Right forelimb (tissue), 1 donor: ENCODE measurements around the gene TGFA.

Experiments
- DNase-seq: peaks from one replicate; pipeline ENCODE4 v3.0.0-alpha.2; 2018

TGFA gene

DNA sequence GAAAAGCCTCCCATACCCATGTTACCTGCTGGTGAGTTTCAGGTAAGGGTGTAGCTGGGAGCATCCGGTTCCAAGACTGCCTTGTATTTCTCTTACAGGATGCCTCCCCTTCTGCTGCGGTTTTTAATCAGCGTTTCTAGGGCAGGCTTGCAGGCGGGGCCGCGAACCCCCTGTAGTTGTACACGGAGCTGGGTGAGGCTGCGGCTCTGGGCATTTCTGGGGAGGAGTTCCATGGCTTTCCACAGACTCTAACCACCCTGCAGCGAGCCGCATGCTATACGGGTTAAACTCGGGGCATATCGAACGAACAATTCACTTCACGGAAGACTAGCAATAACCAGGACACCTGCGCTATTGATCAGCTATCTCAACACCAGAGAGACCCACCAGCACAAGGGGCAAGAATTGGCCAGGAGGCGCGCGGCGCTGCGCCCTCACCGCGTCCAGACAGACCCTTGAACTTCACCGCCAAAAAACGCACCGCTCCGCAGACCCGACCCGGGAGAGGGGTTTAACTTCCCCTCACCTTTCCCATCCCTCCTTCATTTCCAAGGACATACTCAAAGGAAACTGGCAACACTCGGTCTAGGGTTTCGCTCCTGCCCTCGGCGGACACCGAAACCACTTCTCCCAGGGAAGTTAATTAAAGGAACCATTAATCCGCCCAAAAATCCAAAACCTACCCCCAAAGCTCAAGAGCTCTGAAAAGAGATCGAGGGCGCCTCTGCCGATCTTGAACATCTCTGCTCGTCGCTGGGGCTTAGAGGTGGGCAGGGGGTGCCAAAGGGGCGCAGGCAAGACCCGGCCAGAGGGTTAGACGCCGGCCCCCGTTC is 909 bp downstream of the TGFA start:
- DNase-seq = no peak

DNA sequence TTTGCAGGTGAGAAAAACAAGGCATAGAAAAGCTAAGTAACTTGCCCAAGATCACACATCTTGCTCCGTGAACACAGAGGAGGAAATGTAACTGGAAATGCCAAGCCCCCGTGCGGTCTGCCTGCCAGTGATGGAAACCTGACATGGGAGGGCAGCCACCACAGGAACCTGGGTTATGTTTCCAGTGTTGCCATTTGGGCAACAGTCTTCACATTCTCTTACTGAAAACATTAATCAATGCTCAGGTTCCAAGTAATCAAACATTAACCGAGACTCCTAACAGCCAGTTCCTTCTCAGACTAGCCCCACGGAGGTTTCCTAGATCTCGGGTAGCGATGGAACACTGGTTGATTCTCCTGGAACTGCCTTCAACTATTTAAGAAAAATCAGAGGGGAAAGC is 2.5 kb downstream of the TGFA start:
- no peak for DNase-seq

DNA sequence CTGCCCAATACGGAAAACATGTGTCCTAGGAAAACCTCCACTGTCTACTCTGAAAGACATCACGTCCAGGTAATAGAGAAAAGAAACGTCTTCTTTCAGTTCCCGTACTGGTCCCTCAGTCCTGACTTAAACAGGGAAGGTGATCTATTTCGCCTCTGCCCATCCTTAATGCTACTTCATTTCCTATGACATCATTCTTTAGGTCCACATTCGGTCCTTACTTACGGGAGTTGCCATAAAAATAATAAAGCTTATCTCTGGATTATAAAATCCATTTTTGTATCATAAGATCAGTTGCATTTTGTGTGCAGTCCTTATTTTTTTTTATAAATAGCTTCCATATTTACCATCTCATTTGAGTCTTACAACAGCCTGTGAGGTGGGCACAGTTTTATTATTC is 3.7 kb downstream of the TGFA start:
- no peak for DNase-seq

DNA sequence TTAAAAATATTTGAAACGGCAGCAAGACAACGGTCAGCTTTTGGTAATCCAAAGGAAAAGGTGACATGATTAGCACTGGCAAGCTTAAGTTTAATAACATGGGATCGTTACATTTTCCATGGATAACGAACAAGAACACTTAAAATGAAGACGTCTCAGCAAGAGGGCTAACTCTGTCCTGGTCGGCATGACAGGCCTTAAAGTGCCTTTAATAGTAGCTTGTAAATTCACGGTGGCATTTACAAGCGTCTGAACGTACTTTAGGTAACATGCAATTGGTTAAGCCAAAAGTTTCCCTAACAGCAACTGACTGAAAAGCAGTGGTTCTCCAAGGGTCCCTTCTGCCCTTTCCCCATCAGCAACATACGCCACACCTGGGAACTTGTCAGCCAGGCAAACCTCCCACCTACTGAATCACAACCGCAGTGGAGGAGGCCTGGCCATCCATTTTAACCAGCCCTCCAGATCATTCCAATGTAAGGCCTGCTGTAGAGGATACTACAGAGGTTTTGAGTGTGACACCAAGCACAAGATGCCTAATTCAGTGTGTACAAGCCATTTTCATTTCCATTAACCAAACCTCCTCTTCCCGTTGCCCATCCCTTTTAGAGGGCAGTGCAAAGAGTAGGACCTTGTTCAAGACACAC is 4.4 kb downstream of the TGFA start:
- DNase-seq = no peak

DNA sequence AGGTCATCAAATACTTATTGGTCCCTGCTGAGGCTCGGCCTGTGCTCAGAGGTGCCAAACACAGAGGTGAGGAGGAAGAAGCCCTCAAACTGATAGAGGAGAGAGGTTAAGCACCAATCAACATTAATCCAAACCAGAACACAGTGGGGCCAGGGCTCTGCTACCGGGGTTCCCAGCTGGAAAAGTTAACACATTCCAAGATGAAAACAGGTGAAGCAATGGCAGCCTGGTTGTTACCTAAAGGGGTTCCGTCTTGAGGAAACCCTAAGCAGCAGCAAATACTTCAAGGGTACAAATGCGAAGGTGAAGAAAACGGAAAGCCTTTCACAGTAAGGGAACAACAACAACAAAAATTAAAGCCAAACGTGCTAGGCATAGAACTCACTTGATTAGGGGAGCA is 5.4 kb downstream of the TGFA start:
- no peak for DNase-seq

DNA sequence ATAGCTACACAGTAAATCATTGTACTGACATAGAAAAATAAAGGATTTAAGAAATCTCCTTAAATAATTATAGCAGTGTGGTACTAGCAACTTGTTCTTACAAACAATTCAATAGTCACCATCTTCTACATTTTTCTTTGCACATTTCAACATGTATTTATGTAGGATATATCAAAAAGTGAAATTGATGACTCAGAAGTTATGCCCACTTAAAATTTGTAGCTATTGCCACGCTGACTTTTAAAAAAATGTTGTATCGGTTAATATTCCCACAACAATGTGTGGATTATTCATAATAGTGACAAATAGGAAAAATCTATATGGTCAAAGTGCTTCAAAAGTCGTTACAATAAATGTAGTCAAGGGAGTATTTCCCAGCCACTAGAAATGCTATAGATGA is 6.7 kb downstream of the TGFA start:
- DNase-seq = no peak

DNA sequence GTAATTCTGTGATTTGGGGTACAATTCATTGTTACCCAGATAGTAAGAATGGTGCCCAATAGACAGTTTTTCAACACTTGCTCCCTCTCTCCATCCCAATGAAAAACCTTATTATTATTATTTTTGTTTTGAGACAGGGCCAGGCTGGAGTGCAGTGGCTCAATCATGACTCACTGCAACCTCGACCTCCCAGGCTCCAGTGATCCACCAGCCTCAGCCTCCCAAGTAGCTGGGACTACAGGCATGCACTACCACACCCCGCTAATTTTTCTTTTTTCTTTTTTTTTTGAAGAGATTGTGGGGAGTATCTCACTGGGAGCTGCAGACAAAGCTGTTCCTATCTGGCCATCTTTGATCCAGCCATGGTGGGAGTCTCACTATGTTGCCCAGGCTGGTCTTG is 7.2 kb downstream of the TGFA start:
- no peak for DNase-seq

DNA sequence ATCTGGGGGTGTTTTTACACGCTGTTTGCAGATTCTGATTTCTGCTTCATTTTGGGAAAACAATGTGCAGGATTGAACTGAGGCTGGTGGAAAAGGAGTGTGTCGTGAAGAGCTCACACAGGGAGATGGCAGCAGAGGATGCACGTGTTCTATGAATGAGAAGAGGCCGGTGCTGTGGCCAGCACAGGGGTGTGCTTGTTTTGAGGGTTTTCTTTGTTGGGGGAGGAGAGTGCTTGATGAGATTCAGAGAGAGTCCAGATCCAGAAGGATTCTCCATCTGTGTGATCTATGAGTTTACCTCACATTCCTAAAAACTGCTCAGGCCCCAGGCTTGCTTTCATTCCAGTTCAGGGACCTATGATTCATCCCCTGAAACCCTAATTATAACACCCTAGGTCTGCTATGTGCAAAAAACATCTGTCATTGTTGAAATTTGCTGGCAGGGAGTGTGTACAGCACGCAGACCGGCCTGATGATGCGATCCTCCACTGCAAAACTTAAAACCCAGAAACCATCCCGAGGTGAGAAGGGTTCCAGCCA is 12.1 kb downstream of the TGFA start:
- no peak for DNase-seq

DNA sequence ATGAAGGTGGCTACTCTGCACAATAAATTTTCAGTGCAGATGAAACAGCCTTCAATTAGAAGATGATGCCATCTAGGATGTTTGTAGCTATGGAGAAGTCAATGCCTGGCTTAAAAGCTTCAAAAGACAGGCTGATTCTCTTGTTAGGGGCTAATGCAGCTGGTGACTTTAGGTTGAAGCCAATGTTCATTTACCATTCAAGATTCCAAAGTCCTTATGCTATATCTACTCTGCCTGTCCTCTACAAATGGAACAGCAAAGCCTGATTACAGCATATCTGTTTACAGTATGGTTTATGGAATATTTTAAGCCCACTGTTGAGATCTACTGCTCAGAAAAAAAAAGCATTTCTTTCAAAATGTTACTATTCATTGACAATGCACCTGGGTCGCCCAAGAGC is 15.8 kb downstream of the TGFA start:
- DNase-seq = no peak

DNA sequence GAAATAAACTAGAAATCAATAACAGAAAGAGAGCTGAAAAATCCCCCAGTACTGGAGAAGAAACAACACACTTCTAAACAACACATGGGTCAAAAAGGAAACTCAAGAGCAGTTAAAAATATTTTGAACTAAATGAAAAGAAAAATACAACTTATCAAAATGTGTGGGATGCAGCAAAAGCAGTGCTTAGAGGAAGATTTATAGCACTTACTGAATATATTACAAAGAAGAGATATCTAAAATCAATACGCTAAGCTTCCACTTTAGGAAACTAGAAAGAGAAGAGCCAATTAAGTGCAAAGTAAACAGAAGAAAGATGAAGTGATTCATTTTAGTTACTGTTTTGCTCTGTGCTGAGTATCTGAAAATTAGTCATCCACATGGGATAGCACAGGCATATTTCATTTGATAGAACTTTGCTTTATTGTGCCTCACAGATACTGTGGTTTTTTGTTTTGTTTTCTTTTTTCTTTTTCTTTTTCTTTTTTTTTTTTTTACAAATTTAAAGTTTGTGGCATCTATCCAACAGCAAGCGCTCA is 17.0 kb downstream of the TGFA start:
- DNase-seq = no peak

DNA sequence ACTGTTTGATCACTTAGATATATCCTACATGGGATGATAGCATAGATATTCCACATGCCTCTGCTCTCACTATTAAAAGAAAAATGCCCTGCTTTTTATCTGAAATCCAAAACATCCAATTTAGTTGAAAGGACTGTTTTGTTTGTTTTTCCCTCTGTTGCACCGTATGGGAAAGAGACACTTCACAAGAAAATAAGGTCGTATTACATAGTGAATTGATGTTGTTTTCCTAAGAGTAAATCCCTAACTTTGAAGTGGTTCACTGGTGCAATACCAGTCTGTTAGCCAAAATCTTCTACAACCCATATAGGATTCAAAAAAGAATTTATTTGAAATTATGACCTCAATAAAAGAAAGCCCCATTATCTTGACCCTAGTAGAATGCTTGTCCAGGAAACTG is 18.1 kb downstream of the TGFA start:
- DNase-seq = no peak

DNA sequence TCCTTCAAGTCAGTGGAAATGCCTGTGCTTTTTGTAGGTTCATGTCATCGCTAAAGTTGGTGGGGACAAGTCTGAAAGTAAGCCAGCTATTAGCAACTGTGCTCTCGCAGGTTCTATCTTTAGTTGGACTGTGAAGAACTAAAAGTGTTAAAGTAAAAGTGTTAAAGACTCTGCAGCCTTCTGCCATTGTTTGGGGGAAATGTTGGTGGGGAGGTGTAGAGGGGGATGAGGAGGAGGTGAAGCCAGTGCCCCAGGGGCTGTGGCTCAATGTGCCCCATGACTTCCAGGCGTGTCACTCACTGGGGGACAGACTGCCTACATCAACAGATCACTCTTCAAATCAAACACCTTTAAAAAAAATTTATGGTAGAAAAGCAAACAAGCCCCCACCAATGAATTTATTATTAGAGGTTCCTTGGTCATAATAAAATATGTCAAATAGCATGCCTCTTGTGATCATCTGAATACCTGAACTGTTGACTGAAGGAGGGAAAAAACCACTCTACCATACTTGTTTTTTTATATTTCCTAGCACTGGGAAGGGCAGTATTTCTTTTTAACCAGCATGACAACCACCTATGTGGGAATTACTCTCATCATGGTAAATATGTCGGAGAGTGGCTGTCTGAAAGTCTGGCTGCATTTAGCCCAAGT is 19.3 kb downstream of the TGFA start:
- no peak for DNase-seq

DNA sequence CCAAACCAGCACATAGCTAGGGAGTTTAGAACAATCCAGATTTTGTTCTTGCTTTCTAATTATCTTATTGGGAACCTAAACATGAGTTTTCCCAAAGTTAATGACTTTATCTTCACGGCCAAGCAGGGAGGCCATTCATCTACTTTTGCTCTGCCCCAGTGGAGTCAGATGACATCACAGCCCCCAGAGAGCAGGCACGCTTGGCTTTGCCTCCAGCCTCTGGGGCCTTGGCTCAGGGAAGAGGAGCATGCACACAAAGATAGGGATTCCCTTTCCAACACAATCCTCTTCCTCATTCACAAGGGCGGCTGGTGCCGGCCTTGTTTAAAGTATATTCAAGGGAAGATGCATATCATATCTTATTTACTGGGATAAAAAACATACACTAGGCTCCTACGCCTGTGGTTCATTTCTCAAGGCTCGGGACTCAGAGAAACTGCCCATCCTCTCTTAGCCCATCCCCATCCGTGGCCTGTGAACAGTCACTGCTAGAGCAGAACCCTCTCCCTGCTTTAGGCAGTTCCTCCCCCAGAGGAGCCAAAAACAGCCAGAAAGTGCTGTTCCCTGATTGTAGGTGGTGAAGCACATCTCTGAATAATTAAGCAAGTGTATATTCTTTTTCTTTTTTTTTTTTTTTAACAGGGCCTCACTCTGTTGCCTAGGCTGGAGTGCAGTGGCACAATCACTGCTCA is 21.2 kb downstream of the TGFA start:
- DNase-seq = no peak

DNA sequence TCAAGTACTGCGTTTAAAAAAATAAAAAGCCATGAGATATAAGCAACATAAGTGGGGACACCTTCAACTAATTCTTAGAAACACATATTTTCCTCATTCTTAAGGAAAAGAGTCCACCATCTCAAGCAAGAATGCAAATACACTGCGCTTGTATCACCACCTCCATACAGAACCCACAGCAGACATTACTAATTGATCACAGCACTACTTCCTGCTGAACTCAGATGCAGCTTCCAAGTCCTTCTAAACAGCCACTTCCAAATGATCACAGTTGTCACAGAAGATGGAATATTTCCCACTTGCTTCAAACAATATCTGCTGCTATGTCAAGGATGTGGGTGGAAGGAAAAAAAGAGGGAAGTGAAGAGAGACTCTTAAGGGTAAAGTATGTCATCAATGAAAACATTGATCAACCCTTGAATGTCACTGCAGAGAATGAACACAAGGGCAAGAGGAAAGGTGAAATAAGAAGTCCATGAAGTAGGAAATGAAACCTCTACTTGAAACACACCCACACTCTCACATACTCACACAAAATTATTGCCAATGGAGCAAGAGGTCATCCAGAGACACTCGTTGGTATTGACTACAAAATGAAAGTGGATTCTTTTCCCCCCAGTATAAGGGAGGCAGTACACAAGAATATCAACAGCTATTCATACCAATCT is 22.1 kb downstream of the TGFA start:
- DNase-seq = no peak

DNA sequence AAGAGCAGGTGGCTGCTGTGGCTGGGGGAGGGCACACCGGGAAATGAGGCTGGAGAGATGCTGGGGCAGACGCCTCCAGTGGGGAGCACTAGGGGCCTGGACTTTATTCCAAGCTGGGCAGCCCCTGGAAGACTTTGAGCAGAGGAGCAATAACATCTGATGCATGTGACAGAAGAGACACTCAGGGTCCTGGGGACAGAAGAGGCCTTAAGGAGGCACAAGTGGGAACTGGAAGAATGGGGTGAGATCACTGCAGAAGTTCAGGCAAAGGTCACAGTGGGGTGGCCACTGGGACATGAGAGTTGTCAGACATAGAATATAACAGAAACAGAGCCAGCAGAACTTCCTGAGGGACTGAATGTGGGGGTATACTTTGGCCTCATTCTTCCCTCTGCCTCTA is 24.0 kb downstream of the TGFA start:
- no peak for DNase-seq

DNA sequence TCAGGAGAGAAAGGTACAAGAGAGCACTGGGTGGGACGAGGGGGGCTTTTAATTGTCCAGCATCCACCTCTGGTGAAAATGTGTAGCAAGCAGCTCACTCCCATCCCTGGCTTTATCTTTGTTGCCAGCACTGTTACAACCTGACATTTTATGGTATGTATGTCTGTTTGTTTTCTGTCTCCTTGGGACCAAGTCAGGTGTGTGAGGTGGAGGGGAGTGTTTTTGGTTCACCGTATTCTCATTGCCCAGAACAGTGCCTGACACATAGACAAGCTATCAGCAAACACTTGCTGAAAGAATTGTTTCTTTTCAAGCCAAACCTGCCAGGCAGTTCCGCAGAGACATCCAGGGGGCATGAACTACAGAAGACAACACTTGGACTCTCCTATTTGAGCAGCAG is 24.7 kb downstream of the TGFA start:
- DNase-seq = no peak

DNA sequence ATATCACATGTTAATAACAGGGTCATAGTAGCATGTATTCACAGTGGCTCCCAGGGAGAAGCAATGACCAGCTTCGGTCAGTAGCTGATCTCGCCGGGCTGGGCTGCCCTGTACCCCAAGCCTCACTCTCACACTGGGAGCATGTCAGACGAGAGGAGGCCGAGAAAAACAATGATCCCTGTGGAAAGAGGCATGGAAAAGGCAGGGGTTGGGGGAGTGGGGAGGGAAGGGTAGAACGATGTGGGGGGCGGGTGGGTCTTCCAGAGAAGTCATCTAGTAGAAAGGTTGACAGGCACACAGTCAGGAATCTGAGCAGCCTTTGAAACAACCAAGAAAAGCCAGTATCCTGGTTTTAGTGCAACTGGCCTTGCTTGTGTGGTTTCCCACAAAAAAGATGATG is 25.4 kb downstream of the TGFA start:
- no peak for DNase-seq

DNA sequence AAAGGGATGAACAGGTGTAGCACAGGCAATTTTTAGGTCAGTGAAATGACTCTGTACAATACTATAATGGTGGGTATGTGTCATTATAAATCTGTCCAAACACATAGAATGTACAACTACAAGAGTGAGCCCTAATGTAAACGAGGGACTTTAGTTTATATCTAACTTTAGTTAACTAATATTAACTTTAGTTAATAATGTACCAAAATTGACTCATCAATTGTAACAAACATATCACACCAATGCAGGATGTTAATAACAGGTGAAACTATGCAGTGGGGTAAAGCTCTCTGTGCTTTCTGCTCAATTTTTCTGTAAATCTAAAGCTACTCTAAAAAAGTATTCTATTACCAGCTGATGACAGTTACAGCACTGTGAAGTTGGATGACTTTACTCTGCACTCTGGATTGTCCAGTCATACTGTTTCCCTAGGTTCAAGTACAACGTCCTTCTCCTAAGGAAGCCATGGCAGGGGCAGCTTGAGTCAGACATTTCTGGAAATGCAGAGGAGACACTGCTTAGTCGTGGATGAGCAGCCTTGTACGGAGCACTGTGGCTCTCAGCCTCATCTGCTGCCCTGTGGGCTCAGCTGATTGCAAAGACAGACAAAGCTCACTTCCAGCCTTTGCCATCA is 26.1 kb downstream of the TGFA start:
- no peak for DNase-seq

DNA sequence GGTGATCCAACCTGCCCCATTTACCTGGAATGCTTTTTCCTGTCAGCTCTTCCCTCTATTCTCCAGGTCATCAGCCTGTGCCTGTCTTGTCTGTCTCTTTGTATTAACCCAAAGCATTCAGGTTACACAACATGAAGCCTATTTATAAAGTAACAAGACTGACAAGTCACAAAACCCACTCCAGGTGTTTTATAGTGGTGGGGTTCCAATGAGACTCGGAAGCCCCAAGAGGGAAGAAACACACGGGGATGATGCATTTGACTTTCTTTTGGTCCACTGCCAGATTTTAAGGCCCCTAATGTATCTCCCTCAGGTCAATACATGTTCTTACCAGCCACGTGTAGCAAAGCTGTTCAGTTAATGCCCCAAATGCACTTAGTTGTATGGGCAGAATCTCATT is 27.5 kb downstream of the TGFA start:
- DNase-seq = no peak

DNA sequence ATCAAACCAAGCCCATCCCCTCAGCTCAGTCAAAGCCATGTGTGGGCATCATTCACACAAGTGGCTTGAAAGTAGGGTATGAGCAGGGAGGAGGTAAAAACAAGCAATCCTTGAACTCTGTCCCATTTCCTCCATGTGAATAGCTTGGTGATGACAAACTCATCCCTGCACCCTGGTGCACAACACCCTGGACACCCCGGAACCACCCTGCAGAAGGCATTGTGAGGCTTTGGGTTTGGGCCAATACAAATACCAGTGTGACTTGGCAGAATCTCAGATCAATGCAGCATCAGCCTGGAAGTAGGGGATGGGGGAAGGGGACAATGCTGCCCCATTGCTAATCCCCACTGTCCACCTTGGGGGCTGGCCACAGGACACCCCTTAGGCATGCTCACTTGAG is 28.6 kb downstream of the TGFA start:
- DNase-seq = no peak

DNA sequence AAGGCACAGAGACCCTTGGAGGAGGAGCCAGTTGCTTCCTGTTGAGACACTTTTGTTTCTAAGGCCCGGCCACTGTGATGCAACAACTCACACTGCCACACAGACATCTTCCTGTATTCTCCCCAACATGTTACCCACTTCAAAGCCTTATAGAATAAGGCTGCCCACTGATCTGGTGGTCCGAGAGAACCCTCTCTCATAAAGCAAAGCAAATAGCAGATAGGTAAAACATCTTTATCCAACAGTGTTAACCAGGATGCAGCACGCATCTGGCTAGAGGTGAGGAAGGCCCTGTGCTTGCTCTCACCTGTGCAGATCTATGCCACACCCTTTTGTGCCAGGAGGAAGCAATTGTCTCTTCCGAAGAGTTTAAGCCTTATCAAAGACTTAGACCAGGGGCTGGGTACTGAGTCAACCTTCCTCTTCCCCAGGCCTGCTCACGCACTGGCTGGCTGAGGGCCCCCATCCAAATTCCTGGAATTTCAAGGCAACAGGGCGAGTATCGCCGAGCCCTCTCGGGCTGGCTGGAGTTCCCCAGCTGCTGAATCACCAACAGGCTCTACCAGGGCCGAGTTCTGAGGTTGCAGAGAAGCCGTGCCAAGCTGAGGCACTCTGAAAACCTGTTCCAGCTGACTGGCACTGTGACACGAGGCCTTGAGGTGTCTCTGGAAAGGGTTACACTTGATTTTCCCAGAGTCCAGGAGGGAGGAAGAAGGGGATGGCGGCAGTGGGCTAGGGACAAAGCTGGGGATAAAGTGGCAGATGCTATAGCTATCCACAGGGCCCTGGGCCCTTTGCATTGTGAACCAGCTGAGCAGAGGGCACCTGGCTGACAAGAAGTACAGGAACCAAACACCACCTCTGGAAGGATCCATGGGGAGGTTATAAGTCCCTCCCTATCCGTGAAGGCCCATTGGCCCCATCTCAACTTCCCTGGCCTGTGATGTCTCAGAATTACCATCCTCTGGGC is 29.3 kb downstream of the TGFA start:
- DNase-seq = no peak
